SH-SY5Y (cell line): ENCODE results near the gene RIN3.

Experiments
- GATA2 ChIP-seq: IDR thresholded peaks from 2 replicates; pipeline ENCODE4 v1.6.1; 2011; ENCODE audit warnings: mild to moderate bottlenecking, low read depth, low read length
- GATA3 ChIP-seq: IDR thresholded peaks from 2 replicates; pipeline ENCODE4 v1.6.1; 2011; ENCODE audit warnings: low read depth, mild to moderate bottlenecking, low read length, moderate library complexity

DNA sequence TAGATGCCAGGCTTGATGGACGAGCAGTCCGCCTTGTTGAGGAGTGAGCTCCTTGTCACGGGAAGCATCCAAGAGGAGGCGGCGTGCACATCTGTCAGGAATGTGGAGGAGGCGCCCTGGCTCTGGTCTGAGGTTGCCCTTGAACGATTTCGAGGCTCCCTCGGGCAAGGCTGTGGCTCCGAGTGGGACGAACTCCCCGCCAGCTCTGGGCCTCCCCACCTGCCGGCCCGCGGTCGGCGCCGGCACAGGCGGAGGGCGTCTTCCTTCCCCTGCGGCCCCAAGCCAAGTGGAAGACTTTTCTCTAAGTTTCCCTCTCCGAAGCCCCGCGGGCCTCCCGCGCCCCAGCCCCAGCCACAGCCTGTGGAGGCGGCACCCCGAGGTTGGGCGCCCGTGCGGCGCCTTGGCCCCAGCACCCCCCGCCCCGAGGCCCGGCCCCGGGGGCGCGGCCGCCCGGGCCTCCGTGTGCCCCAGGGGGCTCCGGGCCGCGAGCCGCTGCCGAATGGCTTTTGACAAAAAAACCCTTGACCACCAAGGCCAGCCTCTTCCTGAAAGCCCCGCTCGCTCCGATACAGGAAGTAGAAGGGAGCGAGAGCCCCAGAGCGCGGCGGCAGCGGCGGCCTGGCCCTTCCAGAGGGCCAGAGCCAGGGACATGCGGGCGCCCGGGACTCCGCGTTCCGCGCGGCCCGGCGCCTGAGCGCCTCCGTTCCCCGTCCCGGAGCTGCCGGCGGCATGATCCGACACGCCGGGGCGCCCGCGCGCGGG lies at the start of gene RIN3:
- no peak for TF ChIP-seq GATA2
- no peak for TF ChIP-seq GATA3
